HCT116 (cell line): Measurements from ENCODE around the gene SNRNP70.
"Not testable (repeated sequence)": the region's sequence is repeated elsewhere in the genome, so short reads cannot be mapped to it uniquely, and the experiment has no call there.

ENCODE experiments used
- POLR2A ChIP-seq: IDR thresholded peaks from 2 replicates; pipeline ENCODE4 v1.7.0; 2011; ENCODE audit warnings: borderline replicate concordance; ENCODE audit not compliant: insufficient read depth, insufficient read length; ENCODE audit errors: extremely low read depth
- POLR2AphosphoS5 ChIP-seq: IDR thresholded peaks from 2 replicates; pipeline ENCODE4 v1.6.1; 2011; ENCODE audit warnings: mild to moderate bottlenecking, low read depth, low read length, moderate library complexity
- REST ChIP-seq: IDR thresholded peaks from 2 replicates; pipeline ENCODE4 v1.6.1; 2012; ENCODE audit warnings: low read depth

DNA sequence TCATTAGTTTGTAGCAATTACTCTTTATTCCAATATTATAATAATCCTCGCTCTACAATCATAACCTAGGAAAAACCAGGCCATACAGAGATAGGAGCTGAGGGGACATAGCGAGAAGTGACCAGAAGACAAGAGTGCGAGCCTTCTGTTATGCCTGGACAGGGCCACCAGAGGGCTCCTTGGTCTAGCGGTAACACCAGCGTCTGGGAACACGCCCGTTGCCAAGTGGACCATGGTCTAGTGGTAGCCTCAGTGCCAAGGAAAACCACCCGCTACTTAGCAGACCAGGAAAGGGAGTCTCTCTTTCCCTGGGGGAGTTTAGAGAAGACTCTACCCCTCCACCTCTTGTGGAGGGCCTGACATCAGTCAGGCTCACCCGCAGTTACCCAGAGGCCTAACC, 10.4 kb upstream of the SNRNP70 start:
- TF ChIP-seq POLR2A, REST, POLR2AphosphoS5: not testable (repeated sequence)
